K562 (cell line): ENCODE data around the gene HCFC1R1. TPM values are rescaled to one million over a fixed set of nuclear protein-coding genes. Genes with fewer than 3 reads are reported as not detected.

ENCODE experiments used
- BDP1 ChIP-seq: IDR thresholded peaks from 3 replicates; pipeline ENCODE4 v1.6.1; 2011; ENCODE audit not compliant: insufficient read length, insufficient read depth
- C11orf30 ChIP-seq: fragments of 450-650 bp; IDR thresholded peaks from 2 replicates; pipeline ENCODE4 v1.6.1; 2016; ENCODE audit warnings: low read depth, mild to moderate bottlenecking
- CREM ChIP-seq: IDR thresholded peaks from 2 replicates; pipeline ENCODE4 v1.6.1; 2014; ENCODE audit warnings: antibody characterized with exemption, low read depth
- ELF2 ChIP-seq: fragments of 250-450 bp; sonication (Bioruptor Pico); IDR thresholded peaks from 2 replicates; pipeline ENCODE4 v1.5.0; 2021; ENCODE audit warnings: mild to moderate bottlenecking
- ERF ChIP-seq: fragments of 450-650 bp; formaldehyde crosslinking; IDR thresholded peaks from 2 replicates; pipeline ENCODE4 v1.4.0; 2020; ENCODE audit warnings: mild to moderate bottlenecking, mixed read lengths
- ETV1 ChIP-seq: fragments of 450-650 bp; conservative IDR thresholded peaks from 2 replicates; pipeline ENCODE4 v1.6.1; 2016; ENCODE audit warnings: missing genetic modification characterization, control low read depth, low read depth, missing compliant biosample characterization
- FOXO4 ChIP-seq: fragments of 450-650 bp; formaldehyde crosslinking; IDR thresholded peaks from 2 replicates; pipeline ENCODE4 v1.4.0; 2020; ENCODE audit warnings: mild to moderate bottlenecking, moderate library complexity
- GTF2A2 ChIP-seq: IDR thresholded peaks from 2 replicates; pipeline ENCODE4 v1.6.1; 2016; ENCODE audit warnings: mild to moderate bottlenecking, missing genetic modification characterization, missing compliant biosample characterization
- HMG20A ChIP-seq: fragments of 450-650 bp; formaldehyde crosslinking; conservative IDR thresholded peaks from 2 replicates; pipeline ENCODE4 v1.4.0; 2020; ENCODE audit warnings: mild to moderate bottlenecking, mixed read lengths
- MXI1 ChIP-seq: IDR thresholded peaks from 2 replicates; pipeline ENCODE4 v1.6.1; 2011; ENCODE audit warnings: low read depth, mild to moderate bottlenecking, improper control_type of control experiment, low read length
- POLR2AphosphoS2 ChIP-seq: IDR thresholded peaks from 2 replicates; pipeline ENCODE4 v1.6.1; 2012; ENCODE audit warnings: low read length, improper control_type of control experiment
- PRPF4 ChIP-seq: fragments of 200-400 bp; formaldehyde crosslinking; IDR thresholded peaks from one replicate; pipeline ENCODE4 v1.6.1; 2017; ENCODE audit warnings: low read length, low read depth, mild to moderate bottlenecking; ENCODE audit not compliant: insufficient read depth, poor library complexity, severe bottlenecking
- RBBP5 ChIP-seq: fragments of 200-600 bp; sonication (generic); IDR thresholded peaks from 2 replicates; pipeline ENCODE4 v1.6.1; 2012; ENCODE audit warnings: borderline replicate concordance, mild to moderate bottlenecking, low read length, control low read depth, inconsistent platforms; ENCODE audit not compliant: insufficient read depth, poor library complexity, severe bottlenecking
- SAFB2 ChIP-seq: fragments of 200-400 bp; formaldehyde crosslinking; IDR thresholded peaks from 2 replicates; pipeline ENCODE4 v1.6.1; 2018; ENCODE audit warnings: borderline replicate concordance, low read length, low read depth, moderate library complexity; ENCODE audit not compliant: severe bottlenecking
- TCF7L2 ChIP-seq: fragments of 150-350 bp; IDR thresholded peaks from 2 replicates; pipeline ENCODE4 v1.6.1; 2016; ENCODE audit warnings: low read depth, mild to moderate bottlenecking, low read length, moderate library complexity
- ZBTB17 ChIP-seq: fragments of 450-650 bp; formaldehyde crosslinking; IDR thresholded peaks from 2 replicates; pipeline ENCODE4 v1.4.0; 2020; ENCODE audit warnings: mild to moderate bottlenecking
- ZNF175 ChIP-seq: fragments of 200-800 bp; sonication (Bioruptor generic); IDR thresholded peaks from 2 replicates; pipeline ENCODE4 v1.6.1; 2016; ENCODE audit warnings: low read depth, mild to moderate bottlenecking, missing genetic modification characterization, missing compliant biosample characterization
- ZNF518B ChIP-seq: fragments of 250-450 bp; sonication (Bioruptor Pico); IDR thresholded peaks from 2 replicates; pipeline ENCODE4 v1.5.0; 2021; ENCODE audit warnings: mild to moderate bottlenecking, moderate library complexity
- ZNF778 ChIP-seq: fragments of 450-650 bp; formaldehyde crosslinking; IDR thresholded peaks from 2 replicates; pipeline ENCODE4 v1.4.0; 2020; ENCODE audit warnings: mild to moderate bottlenecking, moderate library complexity
- polyA plus RNA-seq, 8 experiments: library from polyadenylated mRNA; depleted of rRNA in 4 of 8; stranded (reverse) in 5 of 8; unstranded in 3 of 8; fragments of >200 nt; fragmentation: Nextera tagmentation in 2 of 8; fragmentation: Illumina TruSeq in 1 of 8; extraction: Ambion mirVana in 2 of 8; extraction: Trizol in 1 of 8; gene quantifications; 2 replicates each; pipeline versions ENCODE4 v1.2.1 to v1.2.3, GENCODE V29; 2011 to 2014; ENCODE audit warnings: inconsistent platforms in 1 of 8, missing spikeins in 1 of 8
- total RNA-seq, 7 experiments: library from RNA; depleted of rRNA in 6 of 7; stranded (reverse); fragments of >200 nt in 6 of 7; fragmentation: Illumina TruSeq in 2 of 7; extraction: Trizol in 2 of 7; gene quantifications; 2 replicates each; pipeline versions ENCODE4 v1.2.1 to v1.2.3, GENCODE V29; 2011 to 2021; ENCODE audit warnings: low replicate concordance in 1 of 7
- TF ChIP-seq, protein P1 (sequence below): IDR thresholded peaks from 2 replicates; pipeline ENCODE4 v1.6.1; 2011; ENCODE audit not compliant: insufficient read length; ENCODE audit errors: extremely low read depth
- TF ChIP-seq, protein P2 (sequence below): fragments of 250-450 bp; sonication (Bioruptor Pico); IDR thresholded peaks from 2 replicates; pipeline ENCODE4 v1.8.0; 2022; ENCODE audit warnings: inconsistent platforms, mild to moderate bottlenecking, moderate library complexity, borderline replicate concordance

HCFC1R1 gene
- total and polyA plus RNA-seq, 9 of the 15 experiments (the other 6 are each of a cell fraction or from before 2014, with no cell fraction given), result 2.2 to 29.0 (median 11.2) TPM

- TF ChIP-seq ZNF175 (no peak), ZNF518B (CRISPR knock-in tag) (no peak), HMG20A (no peak), BDP1 (no peak), CREM (peak; percentile 70), ZBTB17 (CRISPR knock-in tag) (peak; percentile 58; the same call in 1 of the 2 replicates), GTF2A2 (tag) (no peak), SAFB2 (no peak), TCF7L2 (no peak), FOXO4 (CRISPR knock-in tag) (no peak), ELF2 (CRISPR knock-in tag) (no peak), MXI1 (no peak), ERF (CRISPR knock-in tag) (peak; percentile 64; the same call in 1 of the 2 replicates), C11orf30 (no peak), PRPF4 (no peak), ETV1 (no peak), RBBP5 (peak; percentile 10), ZNF778 (CRISPR knock-in tag) (no peak), POLR2AphosphoS2 (no peak; the same call in 1 of the 2 replicates)
- TF ChIP-seq, protein P1, sequence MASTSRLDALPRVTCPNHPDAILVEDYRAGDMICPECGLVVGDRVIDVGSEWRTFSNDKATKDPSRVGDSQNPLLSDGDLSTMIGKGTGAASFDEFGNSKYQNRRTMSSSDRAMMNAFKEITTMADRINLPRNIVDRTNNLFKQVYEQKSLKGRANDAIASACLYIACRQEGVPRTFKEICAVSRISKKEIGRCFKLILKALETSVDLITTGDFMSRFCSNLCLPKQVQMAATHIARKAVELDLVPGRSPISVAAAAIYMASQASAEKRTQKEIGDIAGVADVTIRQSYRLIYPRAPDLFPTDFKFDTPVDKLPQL, result no peak
- TF ChIP-seq, protein P2, sequence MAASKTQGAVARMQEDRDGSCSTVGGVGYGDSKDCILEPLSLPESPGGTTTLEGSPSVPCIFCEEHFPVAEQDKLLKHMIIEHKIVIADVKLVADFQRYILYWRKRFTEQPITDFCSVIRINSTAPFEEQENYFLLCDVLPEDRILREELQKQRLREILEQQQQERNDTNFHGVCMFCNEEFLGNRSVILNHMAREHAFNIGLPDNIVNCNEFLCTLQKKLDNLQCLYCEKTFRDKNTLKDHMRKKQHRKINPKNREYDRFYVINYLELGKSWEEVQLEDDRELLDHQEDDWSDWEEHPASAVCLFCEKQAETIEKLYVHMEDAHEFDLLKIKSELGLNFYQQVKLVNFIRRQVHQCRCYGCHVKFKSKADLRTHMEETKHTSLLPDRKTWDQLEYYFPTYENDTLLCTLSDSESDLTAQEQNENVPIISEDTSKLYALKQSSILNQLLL (CRISPR knock-in tag), result no peak
Observed at GRCh38 chr16:2980227-2981176, 43.2 kb downstream of the HCFC1R1 start, which contains the start of gene PKMYT1 (continued).
